Measurements from ENCODE around the gene BCAS4.
A peak's percentile ranks its signal among the peaks of the same experiment; 100 is the strongest.
"Not testable (repeated sequence)": the region's sequence is repeated elsewhere in the genome, so short reads cannot be mapped to it uniquely, and the experiment has no call there.

GRCh38 chr20:50793575-50794016 is 1.3 kb upstream of the BCAS4 start:
- peak; percentile 32 for TF ChIP-seq CTCF (IDR thresholded peaks at IDR 0.05; ENCODE audit: low read depth, low read length)
- not testable (repeated sequence) for TF ChIP-seq MYC (IDR thresholded peaks at IDR 0.05; ENCODE audit: low read depth, low read length); POLR2A (IDR thresholded peaks at IDR 0.05; ENCODE audit: extremely low read depth, insufficient read length); MAX (IDR thresholded peaks at IDR 0.05; ENCODE audit: low read depth, low read length)
